Camera-type eye (tissue), 1 donor: ENCODE measurements around the gene ZNF221. TPM values are rescaled to one million over a fixed set of nuclear protein-coding genes. Genes with fewer than 3 reads are reported as not detected.

Experiments used
- total RNA-seq: library from RNA; depleted of rRNA; stranded (reverse); fragments of >200 nt; gene quantifications from one replicate; pipeline ENCODE4 v1.2.3, GENCODE V29; 2014

The ZNF221 gene
- 34.8 TPM for total RNA-seq

DNA sequence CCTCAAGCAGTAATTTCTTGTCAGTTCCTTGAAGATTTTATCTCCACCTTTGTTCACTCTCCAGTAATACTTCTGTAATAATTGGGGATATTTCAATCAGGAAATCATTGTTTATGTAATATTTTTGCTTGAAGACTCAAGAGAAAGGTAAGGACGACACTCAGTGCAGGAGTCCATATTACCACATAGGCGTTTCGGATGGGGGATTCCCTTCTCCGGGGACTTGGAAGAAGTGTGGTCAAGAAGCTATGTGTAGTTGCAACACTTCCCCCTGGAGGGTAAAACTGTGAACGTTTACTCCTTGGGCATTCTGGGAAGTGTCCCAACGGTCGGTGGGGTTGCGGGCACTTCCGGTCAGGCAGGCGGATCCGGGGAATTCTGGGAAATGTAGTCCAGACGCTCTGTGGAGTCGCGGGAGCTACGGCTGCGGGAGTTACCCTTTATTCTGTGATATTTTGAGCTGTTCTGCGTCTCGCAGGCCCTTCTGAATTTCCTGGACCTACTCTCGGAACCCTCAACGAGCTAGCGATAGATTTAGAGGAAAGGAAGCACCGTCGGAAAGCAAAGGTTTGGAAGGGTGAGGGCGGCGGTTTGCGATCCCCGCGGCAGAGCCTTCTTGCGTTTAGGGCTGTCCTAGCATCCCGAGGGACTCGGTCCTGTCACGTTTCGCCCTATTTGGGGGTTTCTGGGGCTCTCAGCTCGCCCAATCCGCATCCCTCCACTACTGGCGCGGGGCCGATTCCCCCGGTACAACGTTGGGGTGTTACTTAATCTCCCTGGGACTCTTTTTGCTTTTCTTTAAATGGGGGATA is at the start of gene ZNF221:
ZNF221 (plus strand) TSS at position 395 of the 812 bp plus-strand sequence. CDS start 11,499 bp downstream, outside the sequence.

DNA sequence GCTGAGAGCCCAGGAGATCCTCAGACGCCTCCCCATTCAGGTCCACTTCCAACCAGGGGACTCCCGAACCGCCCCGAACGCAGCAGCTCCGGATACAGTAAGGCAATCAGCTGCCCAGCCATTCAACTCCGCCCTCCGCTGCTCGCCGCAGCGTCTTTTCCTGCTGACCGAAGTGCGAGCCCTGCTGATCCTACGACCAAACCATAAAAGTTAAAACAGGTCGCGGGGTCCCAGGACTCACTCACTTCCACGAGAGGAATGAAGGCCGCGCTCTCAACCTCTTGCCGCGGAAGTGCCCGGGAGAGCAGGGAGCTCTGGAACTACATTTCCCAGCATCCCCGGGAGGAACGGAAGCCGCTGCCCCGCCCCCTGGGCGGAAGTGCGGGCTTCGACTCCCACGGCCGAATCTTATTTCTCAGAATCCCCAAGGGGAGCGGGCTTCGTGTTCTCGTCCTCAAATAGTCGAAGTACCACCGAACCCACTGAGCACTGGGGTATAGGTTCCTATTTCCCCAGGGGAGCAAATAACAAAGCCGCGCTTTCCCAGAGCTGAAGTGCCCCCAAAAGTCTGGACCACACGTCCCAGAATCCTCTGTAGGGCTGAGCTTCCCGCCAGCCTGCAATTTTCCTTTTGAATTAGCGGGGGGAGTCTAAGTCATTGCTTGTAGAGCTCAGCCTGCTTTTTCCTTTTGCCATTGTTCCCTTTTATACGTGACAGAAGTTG is 15.9 kb upstream of the ZNF221 start, which contains the start of gene ZNF45:
ZNF45 (minus strand) TSS at position 298 of the 724 bp plus-strand sequence. CDS start 13,097 bp downstream, outside the sequence.

DNA sequence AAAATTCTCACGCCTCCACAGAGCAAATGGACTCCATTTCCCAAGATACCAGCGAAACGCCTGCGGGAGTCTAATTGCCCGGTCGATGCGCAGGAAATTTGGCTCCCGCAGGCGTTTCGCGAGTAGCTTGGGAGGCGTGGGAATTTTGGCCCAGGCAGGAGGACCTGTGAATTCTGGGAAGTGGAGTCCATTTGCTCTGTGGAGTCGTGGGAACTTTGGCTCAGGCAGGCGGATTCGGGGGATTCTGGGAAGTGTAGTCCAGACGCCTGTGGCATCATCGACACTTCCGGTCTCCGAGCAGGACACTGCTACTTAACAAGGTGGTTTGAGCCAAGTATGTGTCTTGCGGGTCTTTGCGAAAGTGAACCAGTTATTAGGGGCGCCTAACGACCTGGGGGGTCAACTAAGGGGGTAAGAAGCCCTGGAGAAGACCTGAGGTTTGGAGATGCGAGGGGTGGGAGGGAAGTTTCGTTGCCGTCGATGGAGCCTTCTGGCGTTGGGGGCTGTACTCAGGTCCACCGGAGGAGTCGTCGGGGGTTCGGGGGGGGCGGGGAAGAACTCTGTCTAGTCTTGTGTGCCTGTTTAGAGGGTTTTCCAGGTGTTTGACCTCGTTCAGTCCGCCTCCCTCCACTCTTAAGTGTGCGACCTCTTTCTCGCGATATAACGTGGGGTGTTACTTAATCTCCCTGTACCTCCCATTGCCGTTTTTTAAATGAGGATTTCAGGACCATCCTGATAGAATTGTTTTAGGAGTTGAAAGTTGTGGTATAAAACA is 33.1 kb downstream of the ZNF221 start, which contains the start of gene ZNF155:
ZNF155 (plus strand) TSS at position 277 of the 775 bp plus-strand sequence. CDS start 4,356 bp downstream, outside the sequence.

DNA sequence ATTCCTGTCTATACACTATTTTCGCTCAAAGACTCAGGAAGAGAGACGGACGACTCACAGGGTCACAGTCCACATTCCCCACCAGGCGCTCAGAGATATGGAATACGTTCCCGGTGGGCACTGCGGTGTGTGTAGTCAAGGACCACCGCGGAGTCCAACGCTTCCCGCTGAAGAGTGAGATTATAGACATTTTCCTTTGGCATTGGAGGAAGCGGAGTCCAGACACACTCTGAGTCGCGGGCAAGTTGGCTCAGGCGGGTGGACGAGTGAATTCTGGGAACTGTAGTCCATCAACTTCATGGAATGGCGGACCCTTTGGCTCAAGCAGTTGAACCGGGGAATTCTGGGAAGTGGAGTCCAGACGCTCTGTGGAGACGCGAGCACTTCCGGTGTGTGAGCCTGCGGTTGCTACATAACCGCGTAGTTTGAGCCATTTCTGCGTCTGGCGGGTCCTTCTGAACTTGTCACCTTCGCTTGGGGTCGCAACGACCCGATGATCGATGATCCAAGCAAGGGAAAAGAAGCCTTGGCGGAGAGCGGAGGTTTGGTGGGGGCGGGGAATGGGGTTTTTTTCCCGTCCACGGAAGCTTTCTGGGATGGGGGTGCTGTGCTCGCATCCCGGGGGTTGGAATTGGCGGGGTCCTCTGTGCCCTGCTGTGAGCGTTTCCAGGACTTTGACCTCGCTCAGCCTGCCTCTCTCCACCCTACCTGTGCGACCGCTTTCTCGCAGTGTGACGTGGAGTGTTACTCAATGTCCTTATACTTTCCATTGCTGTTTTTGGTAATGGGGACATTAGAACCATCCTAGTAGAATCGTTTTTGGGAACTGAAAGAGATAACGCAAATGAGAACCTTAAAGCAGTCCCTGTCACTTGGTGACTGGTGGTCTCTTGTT is 51.8 kb downstream of the ZNF221 start, which contains the start of gene ZNF230:
ZNF230 (plus strand) TSS at position 392 of the 895 bp plus-strand sequence. CDS start 4,122 bp downstream, outside the sequence.

Other genes with a start within 250 kb of the ZNF221 start
- gene IRGC, start 235.2 kb upstream of the ZNF221 start, total RNA-seq = not detected
- gene SMG9, start 196.3 kb upstream of the ZNF221 start, total RNA-seq = 21.7 TPM
- 2.1 TPM for gene KCNN4, start 170.3 kb upstream of the ZNF221 start, total RNA-seq
- gene LYPD5, start 148.8 kb upstream of the ZNF221 start, total RNA-seq = 2.6 TPM
- gene ZNF283, start 123.9 kb upstream of the ZNF221 start, total RNA-seq = 51.4 TPM
- gene ZNF404, start 67.3 kb upstream of the ZNF221 start, total RNA-seq = 8.0 TPM
- 24.6 TPM for gene ZNF45, start 15.9 kb upstream of the ZNF221 start, total RNA-seq
- 17.4 TPM for gene ZNF155, start 33.0 kb downstream of the ZNF221 start, total RNA-seq
- 12.8 TPM for gene ZNF230, start 51.7 kb downstream of the ZNF221 start, total RNA-seq
- 15.3 TPM for gene ZNF222, start 74.2 kb downstream of the ZNF221 start, total RNA-seq
- 15.2 TPM for gene ZNF223, start 100.8 kb downstream of the ZNF221 start, total RNA-seq
- gene ZNF284, start 120.9 kb downstream of the ZNF221 start, total RNA-seq = 7.1 TPM
- gene ZNF224, start 143.1 kb downstream of the ZNF221 start, total RNA-seq = 59.2 TPM
- gene ZNF225, start 162.2 kb downstream of the ZNF221 start, total RNA-seq = 12.0 TPM
- 26.9 TPM for gene ZNF234, start 190.3 kb downstream of the ZNF221 start, total RNA-seq
- 56.9 TPM for gene ZNF226, start 213.9 kb downstream of the ZNF221 start, total RNA-seq